PC-3 (cell line): ENCODE data around the gene SMARCD3. TPM values are rescaled to one million over a fixed set of nuclear protein-coding genes. Genes with fewer than 3 reads are reported as not detected.

Source experiments
- ATAC-seq: fragments of 200-7000 bp; cut with Tn5 transposase; 2 replicates; pipeline ENCODE4 v1.9.1; 2020; ENCODE audit warnings: mild to moderate bottlenecking, moderate library complexity
- BruUV-seq: library from RNA; stranded (reverse); fragments of 400-500 nt; replicated peaks from 2 replicates; lab custom pipeline; 2021; lab: Mats Ljungman, UMichigan
- CTCF ChIA-PET: fragments of 300-600 bp; sonication (Branson Sonifier 250); formaldehyde crosslinking; loops from one replicate; lab custom pipeline; 2022; ENCODE audit warnings: antibody characterized with exemption; lab: Charles Lee
- POLR2A ChIA-PET: fragments of 300-600 bp; sonication (Branson Sonifier 250); formaldehyde crosslinking; loops from one replicate; lab custom pipeline; 2022; ENCODE audit warnings: antibody characterized with exemption; ENCODE audit not compliant: unreplicated experiment; lab: Charles Lee
- DNase-seq: peaks from one replicate; pipeline ENCODE4 v3.0.0-alpha.2; 2015
- H2AFZ ChIP-seq: fragments of 300-600 bp; sonication (generic); 2 replicates; pipeline ENCODE4 v1.6.0; 2016; ENCODE audit warnings: antibody characterized with exemption, low read length
- H3F3A ChIP-seq: fragments of 300-600 bp; sonication (generic); one replicate; pipeline ENCODE4 v1.6.0; 2017; ENCODE audit warnings: antibody characterized with exemption, low read length, control low read depth, mild to moderate bottlenecking; ENCODE audit not compliant: unreplicated experiment
- H3K27ac ChIP-seq: fragments of 300-600 bp; sonication (generic); 2 replicates; pipeline ENCODE4 v1.5.1; 2016; ENCODE audit warnings: mild to moderate bottlenecking, low read length
- H3K27me3 ChIP-seq: fragments of 300-600 bp; sonication (generic); 2 replicates; pipeline ENCODE4 v1.6.1; 2016; ENCODE audit warnings: low read length, mixed read lengths
- H3K36me3 ChIP-seq: fragments of 300-600 bp; sonication (generic); 2 replicates; pipeline ENCODE4 v1.6.1; 2016; ENCODE audit warnings: low read depth, mixed run types, low read length, mixed read lengths
- H3K4me1 ChIP-seq: fragments of 300-600 bp; sonication (generic); 2 replicates; pipeline ENCODE4 v1.5.1; 2016; ENCODE audit warnings: low read length; ENCODE audit not compliant: insufficient read depth
- H3K4me2 ChIP-seq: fragments of 300-600 bp; sonication (generic); 2 replicates; pipeline ENCODE4 v1.6.0; 2016; ENCODE audit warnings: low read length
- H3K4me3 ChIP-seq: fragments of 300-600 bp; sonication (generic); 2 replicates; pipeline ENCODE4 v1.5.1; 2016; ENCODE audit warnings: mild to moderate bottlenecking, low read length, mixed read lengths
- H3K79me2 ChIP-seq: fragments of 300-600 bp; sonication (generic); 2 replicates; pipeline ENCODE4 v1.6.1; 2017; ENCODE audit warnings: low read length, mixed read lengths
- H3K9ac ChIP-seq: fragments of 300-600 bp; sonication (generic); 2 replicates; pipeline ENCODE4 v1.6.0; 2016; ENCODE audit warnings: mild to moderate bottlenecking, low read length
- H3K9me2 ChIP-seq: fragments of 300-600 bp; sonication (generic); replicated peaks from 2 replicates; pipeline ENCODE4 v1.6.1; 2016; ENCODE audit warnings: mixed run types, low read length, mixed read lengths
- H3K9me3 ChIP-seq: fragments of 300-600 bp; sonication (generic); 2 replicates; pipeline ENCODE4 v1.6.1; 2016; ENCODE audit warnings: low read length, mixed read lengths
- H4K20me1 ChIP-seq: fragments of 300-600 bp; sonication (generic); 2 replicates; pipeline ENCODE4 v1.6.1; 2016; ENCODE audit warnings: low read length, mixed read lengths
- CTCF ChIP-seq: fragments of 300-600 bp; sonication (generic); conservative IDR thresholded peaks from 2 replicates; pipeline ENCODE4 v1.5.1; 2017; ENCODE audit warnings: antibody characterized with exemption, low read depth, mild to moderate bottlenecking, low read length
- EZH2 ChIP-seq: fragments of 300-600 bp; sonication (generic); IDR thresholded peaks from one replicate; pipeline ENCODE4 v1.6.1; 2017; ENCODE audit warnings: antibody characterized with exemption, mild to moderate bottlenecking, low read length; ENCODE audit not compliant: unreplicated experiment
- EZH2phosphoT487 ChIP-seq: fragments of 300-600 bp; sonication (generic); IDR thresholded peaks from 2 replicates; pipeline ENCODE4 v1.6.1; 2018; ENCODE audit warnings: mild to moderate bottlenecking, antibody characterized with exemption, low read length, borderline replicate concordance
- intact Hi-C: fragments of 100-400 bp; cut with micrococcal nuclease; formaldehyde crosslinking; loops from 2 replicates; pipeline ENCODE4 v1.9.0; 2023
- total RNA-seq: library from RNA; depleted of rRNA; stranded (reverse); fragments of >200 nt; gene quantifications from 2 replicates; pipeline ENCODE4 v1.2.3, GENCODE V29; 2014

The SMARCD3 gene
- total RNA-seq, 1 experiment from 2014 or later: 9.1 TPM

DNA sequence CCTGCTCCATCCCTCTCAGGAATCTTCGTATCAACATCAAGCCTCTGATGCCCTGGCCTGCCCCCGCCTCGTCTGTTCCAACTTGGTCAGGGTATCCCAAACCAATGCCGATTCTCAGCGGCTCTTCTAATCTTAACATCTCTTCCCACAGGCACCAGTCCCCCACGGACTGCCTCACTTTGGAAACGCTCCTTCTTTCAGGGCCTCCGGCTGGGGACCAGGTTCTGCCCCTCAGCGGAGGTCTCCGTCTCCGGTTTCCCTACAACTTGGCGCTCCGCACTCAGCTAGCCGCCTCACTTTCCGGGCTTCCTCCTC lies 22.0 kb downstream of the SMARCD3 start:
- ATAC-seq (peak; percentile 1; the same call in 1 of the 2 replicates), DNase-seq (no peak)
- TSS peak; percentile 31 for BruUV-seq
- peak overlapping the region; percentile 97 for H3K4me2 ChIP-seq
- peaks cover 30% of the 10 kb centered on the region for H3K4me1 ChIP-seq
- no peak overlapping the region for H3K27ac ChIP-seq
- no peaks in the 10 kb centered on the region for H3K9me3 ChIP-seq
- H3F3A ChIP-seq: no peaks in the 10 kb centered on the region
- H3K79me2 ChIP-seq: peaks cover 28% of the 10 kb centered on the region
- intact Hi-C loops: no loop called here
- H2AFZ ChIP-seq: peak overlapping the region; percentile 81
- no peaks in the 10 kb centered on the region for H4K20me1 ChIP-seq
- CTCF ChIA-PET: no interaction called here
- H3K4me3 ChIP-seq: peak overlapping the region; percentile 92
- no peaks in the 10 kb centered on the region for H3K9me2 ChIP-seq
- POLR2A ChIA-PET: no interaction called here
- peaks cover 33% of the 10 kb centered on the region for H3K36me3 ChIP-seq
- peak overlapping the region; percentile 94 for H3K9ac ChIP-seq
- TF ChIP-seq EZH2 (no peak), CTCF (no peak), EZH2phosphoT487 (no peak)
- no peaks in the 10 kb centered on the region for H3K27me3 ChIP-seq

DNA sequence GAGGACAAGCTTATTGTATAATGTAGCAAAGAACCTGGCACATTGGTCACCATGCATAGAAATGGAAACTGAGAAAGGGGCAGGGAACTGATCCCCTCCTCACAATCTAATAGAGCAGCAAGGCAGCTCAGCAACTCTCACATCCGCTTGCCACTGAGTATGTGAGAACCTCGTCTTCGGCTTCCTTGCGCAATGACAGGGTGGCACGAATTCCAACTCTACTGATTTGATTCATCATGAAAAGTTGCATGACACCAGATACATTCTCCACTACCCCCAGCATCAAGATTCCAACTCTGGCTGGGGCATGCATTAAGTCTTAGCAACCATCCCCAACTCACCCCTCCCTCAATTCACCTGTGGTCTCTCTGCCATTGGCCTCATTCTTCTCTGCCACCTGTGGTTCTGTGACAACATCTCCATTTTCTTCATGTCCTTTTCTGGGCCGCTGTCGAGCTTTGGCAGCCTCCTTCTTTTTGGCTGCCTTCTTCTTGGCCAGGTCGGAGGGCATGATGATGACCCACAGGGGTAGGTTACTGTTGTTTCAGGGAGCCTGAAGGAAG lies 22.5 kb downstream of the SMARCD3 start:
- no TSS peak for BruUV-seq
- Histone ChIP-seq H4K20me1 (no peaks in the 10 kb centered on the region), H3K27me3 (no peaks in the 10 kb centered on the region), H3K27ac (no peak overlapping the region), H3F3A (no peaks in the 10 kb centered on the region), H3K9ac (peak overlapping the region; percentile 94), H3K4me2 (peak overlapping the region; percentile 97), H3K79me2 (peaks cover 28% of the 10 kb centered on the region), H3K4me3 (peak overlapping the region; percentile 92), H3K9me3 (no peaks in the 10 kb centered on the region), H2AFZ (no peak overlapping the region), H3K36me3 (peaks cover 35% of the 10 kb centered on the region), H3K4me1 (peaks cover 26% of the 10 kb centered on the region), H3K9me2 (no peaks in the 10 kb centered on the region)
- POLR2A ChIA-PET: no interaction called here
- peak; percentile 1 for DNase-seq
- TF ChIP-seq EZH2 (no peak), CTCF (no peak), EZH2phosphoT487 (no peak)
- CTCF ChIA-PET: no interaction called here
- intact Hi-C loops: no loop called here
- no peak for ATAC-seq

- Histone ChIP-seq H4K20me1 (no peaks in the 10 kb centered on the region), H2AFZ (no peak overlapping the region), H3K4me3 (no peak overlapping the region), H3K36me3 (peaks cover 41% of the 10 kb centered on the region), H3K9me3 (no peaks in the 10 kb centered on the region), H3F3A (no peaks in the 10 kb centered on the region), H3K79me2 (peaks cover 28% of the 10 kb centered on the region), H3K4me1 (peaks cover 22% of the 10 kb centered on the region), H3K27me3 (no peaks in the 10 kb centered on the region), H3K27ac (no peak overlapping the region), H3K9me2 (no peaks in the 10 kb centered on the region), H3K9ac (no peak overlapping the region), H3K4me2 (no peak overlapping the region)
- CTCF ChIA-PET: no interaction called here
- intact Hi-C loops: no loop called here
- no peak for TF ChIP-seq EZH2
- no peak for TF ChIP-seq EZH2phosphoT487
- peak; percentile 19; the same call in 1 of the 2 replicates for TF ChIP-seq CTCF
- POLR2A ChIA-PET: no interaction called here
- ATAC-seq: no peak
- BruUV-seq: no TSS peak
- peak; percentile 0 for DNase-seq
These were observed 24.8 kb downstream of the SMARCD3 start for GRCh38 chr7:151223728-151224127.
